Thymus (tissue), 11 donors: Measurements from ENCODE around the gene ABCB8. TPM values are rescaled to one million over a fixed set of nuclear protein-coding genes. Genes with fewer than 3 reads are reported as not detected.

Experiments used
- DNase-seq, 9 donors: peaks; one replicate each; pipeline ENCODE4 v3.0.0-alpha.2; 2013; ENCODE audit warnings: low spot score in 9 of 9, low read depth in 6 of 9, missing footprints in 1 of 9
- H3K27ac ChIP-seq, 2 donors: one replicate each; pipeline ENCODE4 v1.5.1; 2013; ENCODE audit warnings: control low read depth in 1 of 2, low read depth in 1 of 2, low read length in 1 of 2, mild to moderate bottlenecking in 1 of 2, moderate library complexity in 1 of 2
- H3K27me3 ChIP-seq, 2 donors: one replicate each; pipeline ENCODE4 v1.5.1; 2013; ENCODE audit warnings: low read length in 1 of 2; ENCODE audit not compliant: control insufficient read depth in 2 of 2, insufficient read depth in 1 of 2
- H3K36me3 ChIP-seq, 2 donors: one replicate each; pipeline ENCODE4 v1.5.1; 2013; ENCODE audit warnings: low read length in 1 of 2, mild to moderate bottlenecking in 1 of 2, moderate library complexity in 1 of 2; ENCODE audit not compliant: control insufficient read depth in 2 of 2, insufficient read depth in 2 of 2
- H3K4me1 ChIP-seq, 2 donors: one replicate each; pipeline ENCODE4 v1.5.1; 2013; ENCODE audit warnings: low read length in 2 of 2; ENCODE audit not compliant: control insufficient read depth in 2 of 2, insufficient read depth in 2 of 2
- H3K4me3 ChIP-seq, 2 donors: one replicate each; pipeline ENCODE4 v1.5.1; 2013; ENCODE audit warnings: low read length in 2 of 2, control low read depth in 1 of 2, mild to moderate bottlenecking in 1 of 2
- H3K9me3 ChIP-seq, 2 donors: one replicate each; pipeline ENCODE4 v1.5.1; 2013; ENCODE audit warnings: low read length in 1 of 2, mild to moderate bottlenecking in 1 of 2; ENCODE audit not compliant: control insufficient read depth in 2 of 2, insufficient read depth in 1 of 2
- WGBS: extraction: QIAGEN DNeasy Blood & Tissue Kit; methylation state at CpG from one replicate; pipeline ENCODE4 v1.1.7; 2013; 5-methylcytosine and 5-hydroxymethylcytosine counted together
- polyA plus RNA-seq: library from polyadenylated mRNA; stranded (reverse); fragments of 200-250 nt; gene quantifications from one replicate; pipeline ENCODE4 v1.2.3, GENCODE V29; 2013
- total RNA-seq: library from RNA; stranded (reverse); fragments of 120-200 nt; gene quantifications from one replicate; pipeline ENCODE4 v1.2.4, GENCODE V29; 2013
- donor health status: healthy.

ABCB8 gene
- total and polyA plus RNA-seq, 2 donors, result 10.5 to 33.8 TPM

GRCh38 chr7:151045967-151046366, 17.7 kb downstream of the ABCB8 start:
- no peak overlapping the region for H3K27ac ChIP-seq
- H3K36me3 ChIP-seq, result peaks cover 6 to 38% of the 10 kb centered on the region in 2 donors
- peaks cover under 1 to 4% of the 10 kb centered on the region in 2 donors for H3K4me1 ChIP-seq
- peaks cover 7 to 22% of the 10 kb centered on the region in 2 donors for H3K27me3 ChIP-seq
- H3K4me3 ChIP-seq, result no peak overlapping the region
- DNase-seq, result no peak
- 93% methylated on average over 9 of the region's 9 CpGs for WGBS
- H3K9me3 ChIP-seq, result no peaks in the 10 kb centered on the region

GRCh38 chr7:151046603-151047573, 18.6 kb downstream of the ABCB8 start:
- H3K4me3 ChIP-seq, result no peak overlapping the region
- DNase-seq, result no peak
- peaks cover 7 to 27% of the 10 kb centered on the region in 2 donors for H3K27me3 ChIP-seq
- no peak overlapping the region for H3K27ac ChIP-seq
- peaks cover 4 to 8% of the 10 kb centered on the region in 2 donors for H3K4me1 ChIP-seq
- peaks cover 4 to 36% of the 10 kb centered on the region in 2 donors for H3K36me3 ChIP-seq
- no peaks in the 10 kb centered on the region for H3K9me3 ChIP-seq
- 75% methylated on average over 14 of the region's 14 CpGs for WGBS

- peaks cover 4 to 9% of the 10 kb centered on the region in 2 donors for H3K4me1 ChIP-seq
- peaks cover 4 to 30% of the 10 kb centered on the region in 2 donors for H3K36me3 ChIP-seq
- no peak for DNase-seq
- no peak within 1 kb of the TSS for H3K27ac ChIP-seq
- 92% methylated on average over 22 of the region's 22 CpGs for WGBS
- no peak within 1 kb of the TSS for H3K4me3 ChIP-seq
- H3K9me3 ChIP-seq, result no peaks in the 10 kb centered on the region
- H3K27me3 ChIP-seq, result peaks cover 7 to 30% of the 10 kb centered on the region in 2 donors
Measured at GRCh38 chr7:151047976-151048815, 19.9 kb downstream of the ABCB8 start, which contains the start of gene ASIC3. TSS of gene ASIC3 (plus strand) at chr7:151048531. CDS start at chr7:151048886, 355 bp downstream.

- Histone ChIP-seq H3K36me3 (peaks cover 3 to 23% of the 10 kb centered on the region in 2 donors), H3K9me3 (no peaks in the 10 kb centered on the region), H3K4me3 (no peak overlapping the region), H3K4me1 (peaks cover 4 to 12% of the 10 kb centered on the region in 2 donors), H3K27ac (no peak overlapping the region), H3K27me3 (peaks cover 7 to 30% of the 10 kb centered on the region in 2 donors)
- no peak for DNase-seq
- 96% methylated on average over 38 of the region's 38 CpGs for WGBS
Measured at GRCh38 chr7:151048911-151049463, 20.7 kb downstream of the ABCB8 start.

GRCh38 chr7:151051108-151051507, 22.9 kb downstream of the ABCB8 start:
- H3K27ac ChIP-seq, result no peak overlapping the region
- peak; percentile 18 to 77 (median 48) for DNase-seq
- no peaks in the 10 kb centered on the region for H3K9me3 ChIP-seq
- 2% methylated on average over 50 of the region's 50 CpGs for WGBS
- H3K4me1 ChIP-seq, result peaks cover 4 to 12% of the 10 kb centered on the region in 2 donors
- H3K36me3 ChIP-seq, result peaks cover 0 to 5% of the 10 kb centered on the region in 2 donors
- H3K27me3 ChIP-seq, result peaks cover 7 to 30% of the 10 kb centered on the region in 2 donors
- peak overlapping the region in 1 of 2 donors; percentile 20 for H3K4me3 ChIP-seq

GRCh38 chr7:151053096-151053495, 24.8 kb downstream of the ABCB8 start:
- H3K27ac ChIP-seq, result no peak overlapping the region
- H3K4me1 ChIP-seq, result peaks cover 16 to 20% of the 10 kb centered on the region in 2 donors
- DNase-seq, result no peak
- no peaks in the 10 kb centered on the region for H3K9me3 ChIP-seq
- 81% methylated on average over 4 of the region's 4 CpGs for WGBS
- H3K4me3 ChIP-seq, result no peak overlapping the region
- H3K36me3 ChIP-seq, result no peaks in the 10 kb centered on the region
- peaks cover 7 to 30% of the 10 kb centered on the region in 2 donors for H3K27me3 ChIP-seq

GRCh38 chr7:151053751-151054150, 25.5 kb downstream of the ABCB8 start:
- Histone ChIP-seq H3K27me3 (peaks cover 7 to 27% of the 10 kb centered on the region in 2 donors), H3K4me3 (no peak overlapping the region), H3K4me1 (peaks cover 17 to 26% of the 10 kb centered on the region in 2 donors), H3K36me3 (no peaks in the 10 kb centered on the region), H3K9me3 (no peaks in the 10 kb centered on the region), H3K27ac (no peak overlapping the region)
- DNase-seq, result no peak
- WGBS, result 99% methylated on average over 8 of the region's 8 CpGs

GRCh38 chr7:151056283-151056665, 28.0 kb downstream of the ABCB8 start:
- H3K27me3 ChIP-seq, result peaks cover 0 to 7% of the 10 kb centered on the region in 2 donors
- DNase-seq, result no peak
- no peak overlapping the region for H3K27ac ChIP-seq
- peaks cover 28 to 41% of the 10 kb centered on the region in 2 donors for H3K4me1 ChIP-seq
- H3K36me3 ChIP-seq, result no peaks in the 10 kb centered on the region
- no peaks in the 10 kb centered on the region for H3K9me3 ChIP-seq
- H3K4me3 ChIP-seq, result no peak overlapping the region
- WGBS, result 97% methylated on average over 6 of the region's 6 CpGs
